K562 (cell line): Measurements from ENCODE around the gene EN1. TPM values are rescaled to one million over a fixed set of nuclear protein-coding genes. Genes with fewer than 3 reads are reported as not detected.

Experiments used
- CHD7 ChIP-seq: fragments of 200-600 bp; sonication (generic); IDR thresholded peaks from one replicate; pipeline ENCODE4 v1.6.1; 2012; ENCODE audit warnings: mild to moderate bottlenecking, low read depth, low read length, inconsistent platforms
- FOXA3 ChIP-seq, 2 experiments: fragments of 450-650 bp in 1 of 2; sonication (generic) in 1 of 2; formaldehyde crosslinking; IDR thresholded peaks in 1 of 2; conservative IDR thresholded peaks in 1 of 2; 2 replicates each; pipeline versions ENCODE4 v1.4.0 to v1.8.0; 2020 to 2022; ENCODE audit warnings: mild to moderate bottlenecking in 2 of 2, missing genetic modification reagents in 1 of 2
- FOXJ3 ChIP-seq: sonication (generic); formaldehyde crosslinking; IDR thresholded peaks from 2 replicates; pipeline ENCODE4 v1.4.0; 2020; ENCODE audit warnings: mild to moderate bottlenecking, missing genetic modification reagents
- GTF2B ChIP-seq: IDR thresholded peaks from 2 replicates; pipeline ENCODE4 v1.6.1; 2011; ENCODE audit not compliant: insufficient read length; ENCODE audit errors: extremely low read depth
- MTA3 ChIP-seq: fragments of 450-650 bp; formaldehyde crosslinking; IDR thresholded peaks from 2 replicates; pipeline ENCODE4 v1.6.1; 2017; ENCODE audit warnings: mild to moderate bottlenecking, borderline replicate concordance
- NCOA2 ChIP-seq, 2 experiments: fragments of 450-650 bp; IDR thresholded peaks; 2 replicates each; pipeline ENCODE4 v1.6.1; 2018; ENCODE audit warnings: mild to moderate bottlenecking in 2 of 2, moderate library complexity in 1 of 2; ENCODE audit not compliant: partially characterized antibody in 2 of 2
- SREBF1 ChIP-seq: fragments of 150-350 bp; IDR thresholded peaks from 2 replicates; pipeline ENCODE4 v1.6.1; 2014; ENCODE audit warnings: antibody characterized with exemption, low read depth, low read length, borderline replicate concordance
- THRA ChIP-seq: fragments of 450-650 bp; IDR thresholded peaks from 2 replicates; pipeline ENCODE4 v1.6.1; 2017; ENCODE audit warnings: mild to moderate bottlenecking, moderate library complexity
- ZKSCAN1 ChIP-seq: fragments of 150-350 bp; IDR thresholded peaks from 2 replicates; pipeline ENCODE4 v1.6.1; 2016; ENCODE audit warnings: low read depth, low read length
- ZNF174 ChIP-seq: fragments of 250-450 bp; sonication (Bioruptor Pico); IDR thresholded peaks from 2 replicates; pipeline ENCODE4 v1.4.0; 2020; ENCODE audit warnings: mild to moderate bottlenecking
- ZNF239 ChIP-seq: fragments of 250-450 bp; sonication (Bioruptor Pico); IDR thresholded peaks from 2 replicates; pipeline ENCODE4 v1.4.0; 2020; ENCODE audit warnings: mild to moderate bottlenecking
- ZNF507 ChIP-seq: conservative IDR thresholded peaks from 2 replicates; pipeline ENCODE4 v1.6.1; 2017; ENCODE audit warnings: missing genetic modification characterization, missing compliant biosample characterization
- ZNF707 ChIP-seq: fragments of 250-450 bp; sonication (Bioruptor Pico); conservative IDR thresholded peaks from 2 replicates; pipeline ENCODE4 v1.8.0; 2022; ENCODE audit warnings: inconsistent platforms, mild to moderate bottlenecking, moderate library complexity
- polyA plus RNA-seq, 8 experiments: library from polyadenylated mRNA; depleted of rRNA in 4 of 8; stranded (reverse) in 5 of 8; unstranded in 3 of 8; fragments of >200 nt; fragmentation: Nextera tagmentation in 2 of 8; fragmentation: Illumina TruSeq in 1 of 8; extraction: Ambion mirVana in 2 of 8; extraction: Trizol in 1 of 8; gene quantifications; 2 replicates each; pipeline versions ENCODE4 v1.2.1 to v1.2.3, GENCODE V29; 2011 to 2014; ENCODE audit warnings: inconsistent platforms in 1 of 8, missing spikeins in 1 of 8
- total RNA-seq, 7 experiments: library from RNA; depleted of rRNA in 6 of 7; stranded (reverse); fragments of >200 nt in 6 of 7; fragmentation: Illumina TruSeq in 2 of 7; extraction: Trizol in 2 of 7; gene quantifications; 2 replicates each; pipeline versions ENCODE4 v1.2.1 to v1.2.3, GENCODE V29; 2011 to 2021; ENCODE audit warnings: low replicate concordance in 1 of 7

Gene EN1
- total and polyA plus RNA-seq, 9 of the 15 experiments (the other 6 are each of a cell fraction or from before 2014, with no cell fraction given) = 0.06 to 2.0 (median 0.51) TPM

GRCh38 chr2:118794546-118794945 lies 52.9 kb downstream of the EN1 start (continued):
- no peak for TF ChIP-seq CHD7
- no peak for TF ChIP-seq FOXJ3
- TF ChIP-seq SREBF1 = no peak
- TF ChIP-seq ZNF707 = no peak
- no peak for TF ChIP-seq ZNF239 (CRISPR knock-in tag)
- TF ChIP-seq NCOA2 (IDR thresholded peaks at IDR 0.05; ENCODE audit: partially characterized antibody in 2 of 2) = no peak
- no peak for TF ChIP-seq ZNF174 (CRISPR knock-in tag)
- TF ChIP-seq MTA3 = no peak
- no peak for TF ChIP-seq ZNF507
- TF ChIP-seq THRA = no peak
- TF ChIP-seq GTF2B = no peak
- no peak for TF ChIP-seq FOXA3 (CRISPR knock-in tag; conservative IDR thresholded peaks at IDR 0.05 in 1 of 2, IDR thresholded peaks at IDR 0.05 in 1 of 2)
- no peak for TF ChIP-seq ZKSCAN1
